ENCODE data around the gene GFM2. TPM values are rescaled to one million over a fixed set of nuclear protein-coding genes. Genes with fewer than 3 reads are reported as not detected.
"Not testable (repeated sequence)": the region's sequence is repeated elsewhere in the genome, so short reads cannot be mapped to it uniquely, and the experiment has no call there.

Gene GFM2
- total RNA-seq, 1 donor from 2014 or later: 21.8 TPM

DNA sequence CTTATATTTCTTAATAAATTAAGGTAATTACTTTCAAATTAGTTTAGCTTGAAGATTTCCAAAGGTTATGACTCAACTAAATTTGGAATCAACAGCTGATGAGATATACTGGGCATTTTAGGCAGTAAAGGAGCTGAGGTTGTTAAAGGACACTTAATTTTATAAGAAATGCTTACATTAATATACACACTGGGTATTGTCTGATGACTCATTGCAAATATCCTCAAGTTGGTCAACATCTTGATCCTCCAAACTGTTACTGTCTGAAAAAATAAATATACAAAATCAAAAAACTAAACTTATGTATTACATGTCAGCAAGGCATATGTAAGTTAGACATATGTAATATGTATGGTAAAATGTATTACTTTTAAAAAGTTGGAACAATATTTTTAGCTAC is 3.4 kb downstream of the GFM2 start:
- no peak for ATAC-seq (ENCODE audit: low read depth)
- H3K4me3 Mint-ChIP-seq: no peak overlapping the region
- ChIA-PET CTCF (interaction anchor here (0.8 to 1.2 kb wide), 3 partner anchors 38 to 1493 kb away, joined by 3 read pairs; no protein-coding TSS in a partner anchor), POLR2A (no interaction called here)
- DNase-seq: no peak
- TF ChIP-seq, protein P1, sequence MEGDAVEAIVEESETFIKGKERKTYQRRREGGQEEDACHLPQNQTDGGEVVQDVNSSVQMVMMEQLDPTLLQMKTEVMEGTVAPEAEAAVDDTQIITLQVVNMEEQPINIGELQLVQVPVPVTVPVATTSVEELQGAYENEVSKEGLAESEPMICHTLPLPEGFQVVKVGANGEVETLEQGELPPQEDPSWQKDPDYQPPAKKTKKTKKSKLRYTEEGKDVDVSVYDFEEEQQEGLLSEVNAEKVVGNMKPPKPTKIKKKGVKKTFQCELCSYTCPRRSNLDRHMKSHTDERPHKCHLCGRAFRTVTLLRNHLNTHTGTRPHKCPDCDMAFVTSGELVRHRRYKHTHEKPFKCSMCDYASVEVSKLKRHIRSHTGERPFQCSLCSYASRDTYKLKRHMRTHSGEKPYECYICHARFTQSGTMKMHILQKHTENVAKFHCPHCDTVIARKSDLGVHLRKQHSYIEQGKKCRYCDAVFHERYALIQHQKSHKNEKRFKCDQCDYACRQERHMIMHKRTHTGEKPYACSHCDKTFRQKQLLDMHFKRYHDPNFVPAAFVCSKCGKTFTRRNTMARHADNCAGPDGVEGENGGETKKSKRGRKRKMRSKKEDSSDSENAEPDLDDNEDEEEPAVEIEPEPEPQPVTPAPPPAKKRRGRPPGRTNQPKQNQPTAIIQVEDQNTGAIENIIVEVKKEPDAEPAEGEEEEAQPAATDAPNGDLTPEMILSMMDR (IDR thresholded peaks at IDR 0.05): no peak
- no peaks in the 10 kb centered on the region for H3K9me3 Mint-ChIP-seq
- no peaks in the 10 kb centered on the region for H3K27me3 Mint-ChIP-seq
- H3K36me3 Mint-ChIP-seq (ENCODE audit: low read depth): peaks cover 46% of the 10 kb centered on the region
- H3K27ac Mint-ChIP-seq: no peak overlapping the region
- H3K4me1 Mint-ChIP-seq: peaks cover 36% of the 10 kb centered on the region
- intact Hi-C loops (cut with micrococcal nuclease): loop anchor here (10.0 kb wide), 3 partner anchors 471 to 951 kb away; partner anchors contain the start of genes ANKRD31 and POC5

DNA sequence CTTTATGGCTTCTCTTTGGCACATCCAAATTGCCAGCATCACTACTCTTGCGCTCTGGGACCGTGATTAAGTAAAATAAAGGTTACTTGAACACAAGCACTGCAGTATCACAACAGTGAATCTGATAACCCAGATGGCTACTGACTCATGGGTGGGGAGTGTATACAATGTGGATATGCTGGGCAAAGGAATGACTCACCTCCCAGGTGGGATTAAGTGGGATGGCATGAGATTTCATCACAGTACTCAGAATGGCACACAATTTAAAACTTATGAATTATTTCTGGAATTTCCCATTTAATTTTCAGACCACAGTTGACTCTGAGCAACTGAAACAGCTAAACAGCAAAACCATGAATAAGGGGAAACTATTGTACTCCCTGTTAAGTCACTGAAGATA is 4.3 kb downstream of the GFM2 start:
- Mint-ChIP-seq H3K36me3 (ENCODE audit: low read depth) (peaks cover 53% of the 10 kb centered on the region), H3K4me1 (peaks cover 28% of the 10 kb centered on the region), H3K27me3 (no peaks in the 10 kb centered on the region), H3K4me3 (no peak overlapping the region), H3K27ac (no peak overlapping the region), H3K9me3 (no peaks in the 10 kb centered on the region)
- ATAC-seq (ENCODE audit: low read depth) (no peak), DNase-seq (no peak)
- POLR2A ChIA-PET: no interaction called here
- intact Hi-C loops (cut with micrococcal nuclease): loop anchor here (10.0 kb wide), 3 partner anchors 472 to 952 kb away; partner anchors contain the start of genes ANKRD31 and POC5
- TF ChIP-seq, protein P1 (IDR thresholded peaks at IDR 0.05): no peak
- CTCF ChIA-PET: interaction anchor here (1.1 kb wide), 1 partner anchor 1494 kb away, joined by 3 read pairs; no protein-coding TSS in a partner anchor

DNA sequence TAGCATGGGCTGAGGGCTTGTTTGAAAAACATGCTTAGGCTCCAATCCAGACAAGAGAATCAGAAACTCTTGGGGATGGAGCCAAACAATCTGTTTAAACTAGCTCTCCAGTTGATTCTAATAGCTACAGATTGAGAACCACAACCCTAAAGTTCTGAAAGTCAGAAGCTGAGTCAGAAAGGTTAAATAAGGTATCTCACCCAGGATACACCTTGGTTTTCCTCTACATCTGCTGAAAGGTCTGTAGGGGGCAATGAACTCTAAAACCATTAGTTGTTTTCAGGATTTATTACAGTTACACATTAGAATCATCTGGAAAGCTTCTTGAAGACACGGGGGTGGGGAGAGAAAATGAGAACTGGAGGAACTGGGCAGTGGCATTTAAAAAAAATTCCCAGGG is 5.7 kb downstream of the GFM2 start:
- TF ChIP-seq, protein P1 (IDR thresholded peaks at IDR 0.05): no peak
- no peak overlapping the region for H3K27ac Mint-ChIP-seq
- ATAC-seq (ENCODE audit: low read depth) (no peak), DNase-seq (no peak)
- H3K4me1 Mint-ChIP-seq: peaks cover 15% of the 10 kb centered on the region
- ChIA-PET CTCF (no interaction called here), POLR2A (no interaction called here)
- H3K9me3 Mint-ChIP-seq: peaks cover 4% of the 10 kb centered on the region
- intact Hi-C loops (cut with micrococcal nuclease): loop anchor here (10.0 kb wide), 3 partner anchors 474 to 954 kb away; partner anchors contain the start of genes ANKRD31 and POC5
- peaks cover 51% of the 10 kb centered on the region for H3K36me3 Mint-ChIP-seq (ENCODE audit: low read depth)
- H3K4me3 Mint-ChIP-seq: no peak overlapping the region
- no peaks in the 10 kb centered on the region for H3K27me3 Mint-ChIP-seq

DNA sequence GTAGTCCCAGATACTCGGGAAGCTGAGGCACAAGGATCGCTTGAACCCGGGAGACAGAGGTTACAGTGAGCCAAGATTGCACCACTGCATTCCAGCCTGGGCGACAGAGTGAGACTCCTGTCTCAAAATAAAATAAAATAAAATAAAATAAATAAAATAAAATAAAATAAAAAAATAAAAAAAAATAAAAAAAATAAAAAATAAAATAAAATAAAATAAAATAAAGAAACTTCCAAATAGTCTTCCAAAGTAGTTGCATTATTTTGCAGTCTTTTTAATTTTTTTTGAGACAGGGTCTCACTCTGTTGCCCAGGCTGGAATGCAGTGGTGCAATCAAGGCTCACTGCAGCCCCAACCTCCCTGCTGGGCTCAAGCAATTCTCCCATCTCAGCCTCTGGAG is 18.2 kb downstream of the GFM2 start:
- CTCF ChIA-PET; ATAC-seq (ENCODE audit: low read depth); H3K27ac Mint-ChIP-seq; DNase-seq; H3K4me3 Mint-ChIP-seq; POLR2A ChIA-PET; H3K9me3 Mint-ChIP-seq; intact Hi-C loops (cut with micrococcal nuclease); H3K27me3 Mint-ChIP-seq; H3K4me1 Mint-ChIP-seq: not testable (repeated sequence)
- H3K36me3 Mint-ChIP-seq (ENCODE audit: low read depth): peaks cover 73% of the 10 kb centered on the region

DNA sequence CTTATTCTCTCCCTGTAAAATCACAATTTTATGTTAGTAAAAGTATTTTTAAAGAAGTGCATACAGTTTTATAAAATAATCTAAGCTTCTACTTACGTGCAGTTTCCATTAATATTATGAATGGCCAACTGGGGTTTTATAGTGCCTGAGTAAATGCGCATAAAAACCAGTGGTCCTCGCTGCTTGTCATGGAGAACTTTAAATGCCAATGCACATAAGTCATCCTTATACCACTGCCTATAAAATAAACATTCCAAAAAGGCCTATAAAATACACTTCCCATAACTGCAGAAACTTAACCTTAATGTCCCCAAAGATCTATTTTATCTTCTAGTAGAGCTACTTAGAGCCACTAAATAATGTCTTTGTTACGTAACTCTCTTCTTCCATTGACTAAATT is 28.5 kb downstream of the GFM2 start:
- no peak for DNase-seq
- CTCF ChIA-PET: no interaction called here
- H3K27ac Mint-ChIP-seq: no peak overlapping the region
- H3K27me3 Mint-ChIP-seq: no peaks in the 10 kb centered on the region
- ATAC-seq (ENCODE audit: low read depth): no peak
- TF ChIP-seq, protein P1 (IDR thresholded peaks at IDR 0.05): no peak
- H3K36me3 Mint-ChIP-seq (ENCODE audit: low read depth): peaks cover 80% of the 10 kb centered on the region
- H3K9me3 Mint-ChIP-seq: no peaks in the 10 kb centered on the region
- no peak overlapping the region for H3K4me3 Mint-ChIP-seq
- POLR2A ChIA-PET: no interaction called here
- H3K4me1 Mint-ChIP-seq: no peaks in the 10 kb centered on the region
- intact Hi-C loops (cut with micrococcal nuclease): no loop called here

DNA sequence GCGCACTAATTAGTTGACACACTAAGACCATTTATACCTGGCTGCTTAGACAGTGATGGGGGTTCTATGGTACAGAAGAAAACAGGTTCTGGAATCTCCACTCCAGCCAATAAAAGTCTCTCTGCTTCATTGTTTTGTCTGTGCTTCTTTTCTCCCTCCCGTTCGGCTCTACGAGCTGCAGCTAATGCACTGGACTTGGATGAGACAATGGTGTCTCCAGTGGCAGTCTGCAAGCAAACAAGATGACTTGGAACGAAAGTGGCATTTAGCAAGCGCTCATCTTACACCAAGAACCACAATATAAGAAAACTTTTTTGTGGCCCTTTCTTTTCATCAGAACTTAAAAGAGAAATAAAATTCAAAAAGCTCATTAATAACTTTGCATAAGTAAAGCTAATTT is 30.2 kb downstream of the GFM2 start:
- Mint-ChIP-seq H3K9me3 (no peaks in the 10 kb centered on the region), H3K4me1 (no peaks in the 10 kb centered on the region), H3K27ac (no peak overlapping the region), H3K27me3 (no peaks in the 10 kb centered on the region), H3K4me3 (no peak overlapping the region), H3K36me3 (ENCODE audit: low read depth) (peaks cover 81% of the 10 kb centered on the region)
- POLR2A ChIA-PET: no interaction called here
- ATAC-seq (ENCODE audit: low read depth) (no peak), DNase-seq (no peak)
- CTCF ChIA-PET: no interaction called here
- intact Hi-C loops (cut with micrococcal nuclease): no loop called here
- TF ChIP-seq, protein P1 (IDR thresholded peaks at IDR 0.05): no peak

Data from activated B cell treated with CpG ODN at 0.5 μM for 24 hours (primary cell).